DND-41 (cell line): ENCODE data around the gene UBL3.

Experiments used
- EZH2 ChIP-seq: IDR thresholded peaks from 3 replicates; pipeline ENCODE4 v1.6.1; 2012; ENCODE audit warnings: borderline replicate concordance, low read depth, mild to moderate bottlenecking, moderate library complexity, low read length, inconsistent platforms; ENCODE audit not compliant: severe bottlenecking
- TF ChIP-seq, protein P1 (sequence below): IDR thresholded peaks from 2 replicates; pipeline ENCODE4 v1.5.1; 2012; ENCODE audit warnings: borderline replicate concordance, low read length, moderate library complexity, mild to moderate bottlenecking; ENCODE audit not compliant: poor library complexity, severe bottlenecking; ENCODE audit errors: extremely low read depth

- TF ChIP-seq, protein P1, sequence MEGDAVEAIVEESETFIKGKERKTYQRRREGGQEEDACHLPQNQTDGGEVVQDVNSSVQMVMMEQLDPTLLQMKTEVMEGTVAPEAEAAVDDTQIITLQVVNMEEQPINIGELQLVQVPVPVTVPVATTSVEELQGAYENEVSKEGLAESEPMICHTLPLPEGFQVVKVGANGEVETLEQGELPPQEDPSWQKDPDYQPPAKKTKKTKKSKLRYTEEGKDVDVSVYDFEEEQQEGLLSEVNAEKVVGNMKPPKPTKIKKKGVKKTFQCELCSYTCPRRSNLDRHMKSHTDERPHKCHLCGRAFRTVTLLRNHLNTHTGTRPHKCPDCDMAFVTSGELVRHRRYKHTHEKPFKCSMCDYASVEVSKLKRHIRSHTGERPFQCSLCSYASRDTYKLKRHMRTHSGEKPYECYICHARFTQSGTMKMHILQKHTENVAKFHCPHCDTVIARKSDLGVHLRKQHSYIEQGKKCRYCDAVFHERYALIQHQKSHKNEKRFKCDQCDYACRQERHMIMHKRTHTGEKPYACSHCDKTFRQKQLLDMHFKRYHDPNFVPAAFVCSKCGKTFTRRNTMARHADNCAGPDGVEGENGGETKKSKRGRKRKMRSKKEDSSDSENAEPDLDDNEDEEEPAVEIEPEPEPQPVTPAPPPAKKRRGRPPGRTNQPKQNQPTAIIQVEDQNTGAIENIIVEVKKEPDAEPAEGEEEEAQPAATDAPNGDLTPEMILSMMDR = no peak
- no peak for TF ChIP-seq EZH2
Observed at GRCh38 chr13:29878101-29878500, 27.7 kb upstream of the UBL3 start.
